Measurements from ENCODE around the gene AP5Z1.

GRCh38 chr7:4838626-4839334 lies 63.4 kb downstream of the AP5Z1 start:
- TF ChIP-seq CTCF (conservative IDR thresholded peaks at IDR 0.05; ENCODE audit: low read depth, low read length) (no peak), EZH2 (IDR thresholded peaks at IDR 0.05; ENCODE audit: borderline replicate concordance, low read depth, low read length, poor library complexity, severe bottlenecking) (no peak)
